ENCODE measurements around the gene TARS1.

DNA sequence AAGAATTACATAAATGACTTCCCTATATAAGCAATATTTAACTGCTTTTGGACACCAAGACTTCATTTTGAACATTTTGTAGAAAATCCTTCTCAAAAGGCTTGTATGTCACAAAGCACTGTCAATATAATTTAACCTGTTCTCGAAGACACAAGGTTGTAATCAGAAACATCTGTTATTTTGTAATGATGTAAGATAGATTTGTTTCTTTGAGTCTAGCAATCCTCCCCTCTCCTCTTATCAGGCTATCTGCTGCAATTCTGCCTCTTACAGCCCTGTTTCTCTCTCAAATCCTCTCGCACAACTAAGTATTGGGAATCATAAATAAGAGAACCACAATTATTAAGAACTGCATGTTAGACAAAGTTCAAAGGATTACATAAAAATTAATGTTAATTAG lies 18.6 kb upstream of the TARS1 start:
- TF ChIP-seq CTCF (IDR thresholded peaks at IDR 0.05) = no peak
- TF ChIP-seq POLR2A (IDR thresholded peaks at IDR 0.05) = no peak

Data from adrenal gland (tissue), 5 donors.